Thyroid gland (tissue), 4 donors: ENCODE measurements around the gene FLT3.
A peak's percentile ranks its signal among the peaks of the same experiment; 100 is the strongest.

Experiments
- POLR2A ChIP-seq, 2 donors: fragments of 450-650 bp; IDR thresholded peaks; one replicate each; pipeline ENCODE4 v1.6.1; 2017; ENCODE audit warnings: antibody characterized with exemption in 2 of 2, mild to moderate bottlenecking in 2 of 2, moderate library complexity in 1 of 2
- TF ChIP-seq, protein P1 (sequence below), 6 experiments: fragments of 200-600 bp in 3 of 6; fragments of 450-650 bp in 3 of 6; sonication (generic) in 3 of 6; IDR thresholded peaks; one replicate each; pipeline ENCODE4 v1.5.1; 2016 to 2019; ENCODE audit warnings: antibody characterized with exemption in 6 of 6, mild to moderate bottlenecking in 2 of 6, inconsistent platforms in 1 of 6, moderate library complexity in 1 of 6

DNA sequence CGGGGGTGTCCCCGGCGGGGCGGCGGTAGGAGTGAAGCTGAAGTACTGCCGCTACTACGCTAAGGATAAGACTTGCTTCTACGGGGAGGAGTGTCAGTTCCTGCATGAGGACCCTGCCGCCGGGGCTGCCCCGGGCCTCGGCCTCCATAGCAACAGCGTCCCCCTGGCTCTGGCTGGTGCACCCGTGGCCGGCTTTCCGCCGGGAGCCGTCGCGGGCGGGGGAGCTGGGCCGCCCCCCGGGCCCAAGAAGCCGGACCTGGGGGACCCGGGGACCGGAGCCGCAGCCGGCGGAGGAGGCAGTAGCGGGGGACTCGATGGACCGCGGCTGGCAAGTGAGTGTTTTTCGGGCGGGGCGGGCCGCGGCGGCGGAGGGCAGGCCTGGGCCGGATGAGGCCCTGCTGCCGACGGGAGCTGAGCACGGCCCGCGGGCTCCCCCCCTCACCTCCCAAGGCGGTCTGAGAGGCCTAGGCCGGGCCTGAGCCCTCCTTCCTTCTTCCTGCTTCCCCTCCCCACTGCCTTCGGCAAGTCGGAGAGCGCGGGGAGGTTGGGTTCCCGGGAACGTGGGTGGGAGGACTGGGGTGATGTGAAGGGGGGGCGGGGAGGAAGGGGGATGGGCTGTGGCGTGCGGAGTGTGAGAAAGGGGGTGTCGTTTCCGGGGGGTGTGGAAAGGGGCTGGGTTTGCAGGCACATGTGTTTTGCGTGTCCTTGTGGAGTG lies 38.5 kb upstream of the FLT3 start:
- TF ChIP-seq, protein P1, sequence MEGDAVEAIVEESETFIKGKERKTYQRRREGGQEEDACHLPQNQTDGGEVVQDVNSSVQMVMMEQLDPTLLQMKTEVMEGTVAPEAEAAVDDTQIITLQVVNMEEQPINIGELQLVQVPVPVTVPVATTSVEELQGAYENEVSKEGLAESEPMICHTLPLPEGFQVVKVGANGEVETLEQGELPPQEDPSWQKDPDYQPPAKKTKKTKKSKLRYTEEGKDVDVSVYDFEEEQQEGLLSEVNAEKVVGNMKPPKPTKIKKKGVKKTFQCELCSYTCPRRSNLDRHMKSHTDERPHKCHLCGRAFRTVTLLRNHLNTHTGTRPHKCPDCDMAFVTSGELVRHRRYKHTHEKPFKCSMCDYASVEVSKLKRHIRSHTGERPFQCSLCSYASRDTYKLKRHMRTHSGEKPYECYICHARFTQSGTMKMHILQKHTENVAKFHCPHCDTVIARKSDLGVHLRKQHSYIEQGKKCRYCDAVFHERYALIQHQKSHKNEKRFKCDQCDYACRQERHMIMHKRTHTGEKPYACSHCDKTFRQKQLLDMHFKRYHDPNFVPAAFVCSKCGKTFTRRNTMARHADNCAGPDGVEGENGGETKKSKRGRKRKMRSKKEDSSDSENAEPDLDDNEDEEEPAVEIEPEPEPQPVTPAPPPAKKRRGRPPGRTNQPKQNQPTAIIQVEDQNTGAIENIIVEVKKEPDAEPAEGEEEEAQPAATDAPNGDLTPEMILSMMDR (IDR thresholded peaks at IDR 0.05): no peak
- TF ChIP-seq POLR2A (IDR thresholded peaks at IDR 0.05): peak in 1 of 2 donors; percentile 54
